HG03095 (cell line): ENCODE measurements around the gene PTPN21.

Source experiments
- ATAC-seq: cut with Tn5 transposase; IDR thresholded peaks from one replicate; pipeline ENCODE4 v1.9.1; 2021; ENCODE audit warnings: moderate library complexity; ENCODE audit not compliant: unreplicated experiment

The PTPN21 gene

DNA sequence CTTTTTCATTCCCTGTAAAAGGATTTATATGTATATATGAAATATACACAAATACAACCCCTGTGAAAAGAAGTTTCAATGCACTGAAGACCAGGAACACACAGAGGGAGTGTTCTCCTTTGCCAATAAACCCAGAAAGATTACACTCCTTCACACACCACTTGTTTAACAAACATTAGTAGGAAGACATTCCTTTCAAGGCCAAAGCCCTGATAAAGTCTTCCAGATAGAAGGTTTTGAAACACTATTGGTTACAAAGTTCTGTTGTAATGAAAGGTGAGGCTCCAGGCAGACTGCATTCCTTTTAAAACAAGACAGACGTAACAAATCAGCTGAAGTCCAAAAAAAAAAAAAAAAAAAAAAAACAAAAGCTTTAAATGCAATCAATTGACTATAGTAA lies 81.0 kb downstream of the PTPN21 start:
- ATAC-seq: no peak

DNA sequence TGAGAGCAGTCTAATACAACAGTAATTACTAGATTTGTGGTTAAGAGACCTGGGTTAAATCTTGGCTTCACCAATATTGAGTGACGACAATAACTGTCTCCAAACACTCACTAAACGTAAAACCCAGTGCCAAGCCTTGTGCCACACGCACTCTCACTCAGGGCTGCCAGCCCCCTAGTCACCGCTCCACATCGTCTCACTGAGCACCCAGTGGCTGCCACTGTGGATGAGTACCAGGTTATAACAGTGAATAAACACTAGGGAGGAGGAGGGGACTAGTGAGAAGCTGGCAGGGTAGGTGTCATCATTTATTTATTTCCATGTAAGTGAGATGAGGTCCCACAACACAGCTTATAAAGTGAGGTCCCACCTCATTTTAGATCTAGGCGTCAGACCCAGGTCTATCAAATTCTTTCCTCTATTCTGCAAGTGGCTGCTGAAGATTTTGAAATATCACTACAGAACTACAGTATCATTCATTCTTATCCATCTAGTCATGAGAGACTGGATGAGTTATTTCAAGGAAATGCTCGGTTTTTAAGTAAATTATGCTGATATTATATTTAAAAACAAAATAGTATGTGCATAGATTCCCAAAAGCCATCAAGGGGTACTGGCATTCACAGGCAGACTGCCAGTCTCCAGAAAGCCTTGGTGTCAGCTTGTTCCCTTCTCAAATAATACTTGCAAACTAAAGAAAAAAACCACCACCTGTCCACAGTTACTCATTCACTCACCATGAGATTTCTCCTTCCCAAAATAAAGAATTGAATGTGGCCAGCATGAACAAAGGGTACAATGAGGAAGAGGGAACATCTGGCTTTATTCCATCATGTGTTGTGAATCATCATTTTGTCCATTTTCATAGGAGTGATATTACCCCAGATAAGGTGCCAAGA lies 84.0 kb downstream of the PTPN21 start:
- ATAC-seq: no peak

DNA sequence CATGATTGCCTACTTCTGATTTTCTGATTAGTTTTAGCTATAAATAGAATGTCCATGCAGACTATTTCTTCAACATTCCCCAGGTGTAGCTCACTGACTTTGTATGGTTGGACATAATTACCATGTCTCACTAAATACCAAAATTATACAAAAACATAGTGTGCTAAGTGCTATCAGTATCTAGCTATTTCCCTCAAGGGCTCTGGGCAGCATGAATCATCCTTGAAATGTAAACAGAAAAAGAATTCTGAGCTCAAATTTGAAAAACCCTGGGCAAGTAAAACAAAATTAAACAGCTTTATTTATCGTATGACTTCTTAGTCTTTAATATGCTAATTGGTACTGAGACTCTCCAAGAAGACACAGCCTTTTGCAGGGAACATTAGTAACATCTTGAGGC lies 86.4 kb downstream of the PTPN21 start:
- no peak for ATAC-seq

DNA sequence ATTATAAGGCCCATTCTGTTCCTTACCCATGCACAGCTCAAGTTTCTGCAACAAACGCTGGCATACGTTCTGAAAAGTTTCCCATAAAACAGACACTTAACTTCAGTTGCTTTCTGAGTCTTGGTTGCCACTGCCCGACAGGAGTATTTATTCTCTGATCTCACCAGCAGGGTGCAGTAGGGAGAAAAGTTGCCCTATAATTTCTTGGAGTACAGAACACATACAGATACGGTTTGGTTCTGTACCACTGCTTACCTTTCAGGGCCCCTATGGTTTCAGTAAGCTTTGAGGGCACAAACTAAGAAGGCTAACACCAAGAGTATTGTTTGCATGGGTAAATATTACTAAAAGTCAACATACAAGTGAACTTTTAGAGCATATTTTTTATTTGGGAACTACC lies 91.5 kb downstream of the PTPN21 start:
- ATAC-seq: no peak

DNA sequence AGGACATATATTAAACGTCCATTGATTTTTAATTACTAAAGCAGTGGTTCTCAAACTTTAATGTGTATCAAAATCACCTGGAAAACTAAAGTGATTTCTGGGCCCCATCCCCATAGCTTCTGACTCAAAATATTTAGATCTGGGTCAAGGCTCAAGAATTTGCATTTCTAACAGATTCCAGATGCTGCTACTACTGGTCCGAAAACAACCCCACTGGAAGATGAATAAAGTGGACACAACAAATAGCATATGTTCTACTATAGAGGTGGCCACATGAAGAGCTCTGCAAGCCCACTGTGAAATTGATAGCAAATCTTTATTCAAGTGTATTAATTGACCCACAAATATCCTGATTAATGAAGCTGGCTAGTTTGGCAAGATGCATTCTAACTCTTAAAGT lies 99.9 kb downstream of the PTPN21 start:
- no peak for ATAC-seq

DNA sequence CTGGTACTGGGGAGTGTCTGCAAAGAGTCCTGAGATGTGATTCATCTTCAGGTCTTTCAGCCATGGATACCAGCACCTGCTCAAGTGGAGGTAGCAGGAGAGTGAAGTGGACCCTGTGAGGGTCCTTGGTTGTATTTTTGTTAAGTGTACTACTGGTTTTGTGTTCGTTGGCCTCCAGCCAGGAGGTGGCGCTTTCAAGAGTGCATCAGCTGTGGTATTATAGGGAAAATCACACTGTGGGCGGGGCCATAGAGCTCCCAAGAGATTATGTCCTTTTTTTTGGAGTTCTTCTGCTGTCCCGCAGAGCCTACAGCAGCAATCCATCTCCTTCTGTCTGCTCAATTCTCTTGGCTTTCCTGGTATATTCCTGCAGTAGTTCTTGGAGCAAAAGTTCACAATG lies 102.6 kb downstream of the PTPN21 start:
- ATAC-seq: no peak

DNA sequence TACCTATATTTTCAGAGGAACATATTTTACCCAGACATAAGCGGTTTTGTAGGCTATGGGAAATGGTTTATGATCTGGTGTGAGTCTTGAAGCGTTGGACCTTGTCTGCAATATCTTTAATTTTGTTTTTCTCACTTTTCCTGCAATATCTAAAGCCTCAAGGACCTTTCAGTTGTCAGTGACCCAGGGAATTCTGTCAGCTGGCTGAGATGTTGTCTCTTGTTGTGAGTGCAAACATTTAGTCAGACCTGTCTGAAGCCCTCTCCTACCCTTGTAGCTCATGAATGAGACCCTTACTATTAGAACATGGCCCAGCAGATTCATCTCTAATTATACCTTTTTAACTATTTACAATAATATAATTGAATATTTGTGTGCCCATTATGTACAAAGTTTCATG lies 115.7 kb downstream of the PTPN21 start:
- no peak for ATAC-seq

DNA sequence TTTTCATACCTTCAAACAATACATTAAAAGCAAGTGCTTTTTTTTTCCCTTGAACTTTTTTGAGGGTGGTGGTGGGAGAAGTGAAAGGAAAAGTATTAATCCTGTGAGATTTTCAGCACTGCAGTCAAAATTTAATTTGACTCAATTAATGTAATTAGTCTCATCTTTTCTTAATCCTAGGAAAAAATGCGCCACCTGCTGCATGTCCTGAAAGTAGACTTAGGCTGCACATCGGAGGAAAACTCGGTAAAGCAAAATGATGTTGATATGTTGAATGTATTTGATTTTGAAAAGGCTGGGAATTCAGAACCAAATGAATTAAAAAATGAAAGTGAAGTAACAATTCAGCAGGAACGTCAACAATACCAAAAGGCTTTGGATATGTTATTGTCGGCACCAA lies 117.1 kb downstream of the PTPN21 start:
- no peak for ATAC-seq

DNA sequence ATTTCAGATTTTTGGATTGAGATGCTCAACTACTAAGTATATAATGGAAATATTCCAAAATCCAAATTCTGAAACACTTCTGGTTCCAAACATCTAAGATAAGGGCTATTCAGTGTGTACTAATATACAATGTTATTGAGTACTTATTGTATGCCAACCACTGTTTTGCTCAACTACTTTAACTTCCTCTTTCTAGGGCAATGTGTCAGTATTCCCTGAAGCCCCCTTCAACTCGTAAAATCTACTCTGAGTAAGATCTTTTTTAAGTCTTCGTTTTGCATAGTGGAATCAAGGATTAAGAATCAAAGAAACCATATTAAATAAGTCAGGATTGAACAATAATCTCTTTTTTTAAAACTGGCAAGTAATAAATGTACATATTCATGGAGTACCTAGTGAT lies 123.8 kb downstream of the PTPN21 start:
- no peak for ATAC-seq

DNA sequence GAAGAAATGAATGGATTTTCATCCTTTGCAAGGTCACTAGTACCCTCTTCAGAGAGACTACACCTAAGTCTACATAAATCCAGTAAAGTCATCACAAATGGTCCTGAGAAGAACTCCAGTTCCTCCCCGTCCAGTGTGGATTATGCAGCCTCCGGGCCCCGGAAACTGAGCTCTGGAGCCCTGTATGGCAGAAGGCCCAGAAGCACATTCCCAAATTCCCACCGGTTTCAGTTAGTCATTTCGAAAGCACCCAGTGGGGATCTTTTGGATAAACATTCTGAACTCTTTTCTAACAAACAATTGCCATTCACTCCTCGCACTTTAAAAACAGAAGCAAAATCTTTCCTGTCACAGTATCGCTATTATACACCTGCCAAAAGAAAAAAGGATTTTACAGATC lies 128.5 kb downstream of the PTPN21 start:
- ATAC-seq: no peak

DNA sequence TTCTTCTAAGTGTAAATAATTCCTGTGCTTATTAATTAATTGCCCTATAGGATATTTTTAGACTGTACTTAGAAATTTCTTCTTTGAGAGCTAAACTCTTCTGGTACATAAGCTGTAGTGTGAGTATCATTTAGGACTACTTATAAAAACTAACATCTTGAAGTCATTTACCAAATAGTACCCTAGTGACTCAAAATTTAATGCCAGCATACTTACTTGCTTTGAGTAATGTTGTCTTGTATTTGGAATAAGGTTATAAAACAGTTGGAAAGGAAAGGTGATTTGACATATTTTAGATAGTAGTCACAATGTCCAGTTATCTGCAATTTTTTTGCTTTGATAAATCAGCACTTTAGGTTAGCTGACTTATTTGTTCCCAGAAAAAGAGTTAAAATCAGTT lies 130.2 kb downstream of the PTPN21 start:
- no peak for ATAC-seq

DNA sequence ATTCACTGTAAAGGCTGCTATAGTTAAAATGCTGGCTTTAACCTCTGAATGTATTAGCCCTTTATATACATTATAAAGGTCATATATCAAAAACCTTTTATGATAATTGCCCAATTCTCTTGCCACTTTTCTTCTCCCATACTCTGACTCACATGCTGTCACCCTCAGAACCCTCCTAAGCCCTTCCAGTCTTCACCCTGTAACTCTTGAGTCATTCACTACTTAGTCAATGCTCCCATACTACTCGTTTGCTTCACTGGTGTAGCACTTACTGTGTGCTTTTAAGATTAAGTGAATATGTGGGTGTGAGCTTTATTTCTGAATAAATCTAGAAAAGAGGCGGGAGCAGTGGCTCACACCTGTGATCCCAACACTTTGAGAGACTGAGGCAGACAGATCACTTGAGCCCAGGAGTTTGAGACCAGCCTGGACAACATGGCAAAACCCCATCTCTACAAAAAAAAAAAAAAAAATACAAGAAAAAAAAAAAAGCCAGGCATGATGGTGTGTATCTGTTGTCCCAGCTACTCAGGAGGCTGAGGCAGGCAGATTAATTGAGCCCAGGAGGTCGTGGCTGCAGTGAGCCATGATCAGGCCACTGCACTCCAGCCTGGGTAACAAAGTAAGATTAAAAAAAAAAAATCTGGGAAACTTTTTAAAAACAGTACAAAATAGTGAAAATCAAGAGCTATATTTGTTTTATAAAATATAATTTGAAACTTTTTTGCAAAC lies 131.7 kb downstream of the PTPN21 start:
- no peak for ATAC-seq

DNA sequence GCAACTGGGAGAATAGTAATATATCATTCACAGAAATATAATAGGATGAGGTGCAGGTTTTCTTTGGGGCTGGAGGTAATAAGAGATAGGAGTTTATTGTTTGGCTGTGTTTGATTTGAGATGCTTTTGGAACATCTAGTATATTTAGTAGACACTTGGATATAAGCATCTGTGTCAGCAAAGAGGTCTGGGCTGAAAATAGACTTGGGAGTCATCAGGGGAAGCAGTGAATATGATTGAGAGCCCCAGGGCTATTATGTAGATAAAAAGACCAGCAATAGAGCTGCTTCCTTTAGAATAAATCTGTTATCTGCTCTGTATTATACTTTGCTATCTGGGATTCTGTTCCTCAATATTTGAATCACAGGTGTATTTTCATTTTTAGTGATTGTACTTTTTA lies 132.8 kb downstream of the PTPN21 start:
- no peak for ATAC-seq

DNA sequence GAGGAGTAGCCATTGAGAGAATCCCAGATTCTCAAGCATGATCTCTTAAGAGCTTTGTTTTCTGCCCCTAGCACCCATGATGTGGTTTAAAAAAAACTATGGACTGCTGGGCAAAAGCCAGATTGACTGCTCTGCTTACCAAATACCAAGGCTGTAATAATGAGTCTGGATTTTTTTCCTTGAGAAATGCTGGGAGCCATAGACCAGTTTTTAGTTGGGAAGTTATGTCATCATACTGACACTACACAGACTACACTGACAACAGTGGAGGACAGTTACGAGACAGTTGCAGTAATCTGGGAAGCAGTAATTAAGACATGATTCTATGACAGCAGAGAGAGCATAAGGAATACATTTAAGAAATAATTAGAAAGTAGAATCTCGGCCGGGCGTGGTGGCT lies 133.5 kb downstream of the PTPN21 start:
- no peak for ATAC-seq

DNA sequence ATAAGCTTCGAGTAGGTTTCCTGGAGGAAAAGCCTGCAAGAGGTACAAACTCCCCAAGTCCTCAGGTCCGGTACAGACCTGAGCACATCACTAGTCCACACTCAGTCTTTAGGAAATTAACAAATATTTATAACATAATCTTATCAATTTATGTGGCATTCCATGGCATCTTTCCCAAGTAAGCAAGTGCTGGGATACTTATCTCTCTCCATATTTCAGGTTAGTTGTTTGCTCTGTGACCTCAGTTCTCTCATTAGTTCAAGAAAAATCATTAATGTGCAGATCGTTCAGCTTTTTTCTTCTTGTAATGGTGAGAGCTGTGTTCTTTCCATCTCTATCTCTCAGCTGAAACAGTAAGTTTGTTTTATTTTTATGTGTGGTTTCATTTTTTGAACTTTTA lies 134.6 kb downstream of the PTPN21 start:
- ATAC-seq: no peak

DNA sequence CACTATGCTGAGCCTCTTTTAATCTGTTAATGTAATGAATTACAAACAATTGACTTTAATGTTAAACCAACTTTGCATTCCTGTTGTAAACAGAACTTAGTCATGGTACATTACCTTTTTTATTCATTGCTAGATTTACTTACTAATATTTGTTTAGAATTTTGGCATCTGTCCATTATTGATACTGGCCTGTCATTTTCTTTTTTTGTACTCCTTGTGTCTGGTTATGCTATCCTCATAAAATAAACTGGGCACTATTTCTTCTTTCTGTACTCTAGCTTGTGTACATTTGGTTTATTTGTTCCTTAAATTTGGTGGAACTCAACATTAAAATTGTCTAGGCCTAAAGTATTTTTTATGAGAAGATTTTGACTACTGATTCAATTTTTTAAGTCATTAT lies 137.2 kb downstream of the PTPN21 start:
- no peak for ATAC-seq
